Bone marrow (tissue), 2 donors: ENCODE results near the gene DYSF.

ENCODE experiments used
- DNase-seq, 2 donors: peaks; one replicate each; lab custom pipeline; 2025; lab: John Stamatoyannopoulos, UW

Gene DYSF

DNA sequence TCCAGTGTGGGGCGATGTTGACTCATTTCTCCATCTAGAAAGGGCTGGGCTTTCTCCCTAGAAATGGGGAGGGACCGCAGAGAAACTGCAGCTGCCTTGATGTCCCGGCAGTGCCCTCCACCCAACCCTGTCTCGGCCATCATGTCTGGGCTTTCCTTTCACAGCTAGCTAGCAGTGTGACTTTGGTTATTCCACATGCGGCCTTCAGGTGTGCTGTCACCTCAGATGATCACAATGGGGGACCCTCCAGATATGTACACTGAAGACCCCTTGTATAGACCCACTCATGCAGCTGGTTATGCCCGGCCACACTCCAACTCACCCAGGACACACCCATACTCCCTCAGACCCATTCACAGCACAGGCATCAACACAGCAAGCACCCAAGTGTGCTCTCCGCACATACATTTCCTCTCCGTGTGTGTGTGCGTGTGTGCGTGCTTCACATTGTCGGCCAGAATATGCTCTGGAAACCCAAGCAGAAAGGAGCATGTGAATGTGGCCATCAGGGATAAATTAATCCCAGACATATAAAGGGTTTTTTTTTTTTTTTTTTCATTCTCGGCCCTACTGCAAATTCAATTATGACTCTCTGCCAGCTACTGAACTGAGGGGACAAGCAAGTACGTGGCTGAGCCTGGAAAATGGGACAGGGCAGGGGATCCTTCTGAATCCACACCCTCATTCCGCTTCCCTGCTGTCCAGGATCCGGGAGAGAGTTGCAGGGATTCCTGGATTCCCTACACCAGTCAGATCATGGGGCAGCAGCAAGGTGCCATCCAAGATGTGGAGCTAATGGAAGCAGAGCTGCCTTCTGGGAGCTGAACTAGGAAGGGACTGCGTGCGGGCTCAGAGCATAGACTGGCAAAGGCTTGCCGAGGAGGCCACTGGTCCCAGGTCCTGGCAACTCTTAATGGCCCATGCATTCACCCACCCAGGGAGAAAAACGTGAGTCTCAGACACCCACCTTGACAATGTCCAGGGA is 240.2 kb downstream of the DYSF start:
- no peak for DNase-seq

DNA sequence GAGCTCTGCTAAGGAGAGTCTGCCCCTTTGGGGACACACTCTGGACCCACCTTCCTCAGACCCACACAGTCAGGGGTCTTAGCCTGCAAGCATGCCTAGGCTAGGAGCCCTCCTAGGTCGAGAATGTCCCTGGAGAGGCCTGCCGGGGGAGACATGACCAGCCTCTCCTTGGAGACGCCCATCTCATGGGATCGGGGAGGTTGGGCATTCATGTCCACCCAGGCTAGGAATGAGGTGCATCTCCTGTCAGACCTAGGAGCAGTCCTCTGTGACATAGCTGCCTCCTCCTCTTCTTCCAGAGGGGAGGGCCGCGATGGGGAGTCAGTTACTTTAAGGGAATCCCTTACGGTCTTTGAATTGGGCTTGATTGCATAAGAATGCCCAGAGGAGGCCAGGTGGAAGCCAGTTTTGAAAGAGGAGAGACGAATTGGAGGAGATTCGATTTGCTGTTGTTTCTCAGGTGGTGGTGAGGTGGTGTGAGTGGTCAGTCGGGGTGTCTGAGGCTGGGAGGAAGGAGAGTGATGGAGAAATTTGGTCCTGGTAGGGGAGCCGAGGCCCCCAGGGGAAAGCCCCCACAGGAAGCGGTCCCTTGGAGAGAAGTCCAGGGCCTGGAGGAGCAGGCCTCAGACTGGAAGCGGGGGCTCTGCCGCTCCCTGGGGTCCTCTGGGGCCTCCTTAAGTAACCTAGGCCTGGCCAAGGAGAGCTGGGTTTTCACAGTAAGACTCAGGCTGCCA is 241.3 kb downstream of the DYSF start:
- DNase-seq: no peak

DNA sequence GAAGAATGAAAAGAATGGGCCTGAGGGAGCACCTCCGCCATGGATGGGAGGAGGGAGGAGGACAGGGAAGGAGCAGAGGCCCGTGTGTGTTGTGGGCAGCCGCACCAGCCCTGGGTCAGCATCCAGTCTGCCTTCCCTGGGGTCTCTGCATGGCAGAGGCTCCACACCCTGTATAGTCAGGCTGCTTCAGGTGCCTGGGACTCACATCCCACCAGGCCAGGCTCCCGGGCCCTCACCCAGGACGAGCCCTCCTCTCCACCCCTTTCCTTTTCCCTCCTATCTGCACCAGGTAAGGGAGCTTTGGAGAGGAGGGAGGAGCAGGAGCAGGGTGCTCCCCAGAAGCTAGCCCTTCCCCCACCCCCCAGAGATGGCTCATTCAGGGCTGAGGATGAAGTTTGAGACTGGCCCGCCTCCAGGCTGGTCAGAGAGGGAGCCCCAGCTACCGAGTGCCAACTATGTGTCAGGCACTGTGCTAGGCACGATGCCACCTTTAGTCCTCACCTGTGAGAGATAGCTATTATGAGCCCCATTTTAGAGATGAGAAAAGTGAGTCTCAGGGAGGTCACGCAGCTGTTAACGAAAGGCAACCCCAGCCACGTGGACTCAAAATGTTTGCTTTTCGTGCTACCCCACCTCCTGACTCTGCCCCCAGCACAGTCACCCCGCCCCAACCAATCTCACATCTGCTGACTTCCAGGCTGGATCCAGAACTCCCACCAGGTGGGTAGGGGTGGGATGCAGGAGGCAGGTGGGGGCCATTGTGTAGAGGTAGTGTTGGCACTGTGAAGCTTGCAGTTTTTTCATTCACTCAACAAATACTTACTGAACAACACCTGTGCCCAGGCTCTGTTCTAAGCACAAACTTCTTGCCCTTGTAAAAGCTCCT is 242.1 kb downstream of the DYSF start:
- DNase-seq: no peak

DNA sequence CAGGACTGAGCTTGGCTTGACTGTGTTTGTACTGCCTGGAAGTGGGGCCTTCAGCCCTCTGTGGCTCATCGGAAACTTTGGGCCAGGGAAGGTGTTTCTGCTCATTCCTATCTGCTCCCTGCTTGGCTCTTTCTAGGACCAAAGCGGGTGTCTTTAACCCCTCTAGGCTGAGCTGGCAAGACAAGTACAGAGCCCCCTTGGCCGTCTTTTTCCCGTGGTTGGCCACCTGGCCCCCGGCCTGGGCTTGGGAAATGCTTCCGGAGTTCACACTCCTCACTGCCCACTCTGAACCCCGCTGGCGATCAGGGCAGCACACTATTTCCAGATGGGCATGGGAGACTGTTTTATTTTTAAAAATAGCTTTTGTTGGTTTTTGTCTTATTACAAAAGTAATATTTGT is 243.0 kb downstream of the DYSF start:
- no peak for DNase-seq

DNA sequence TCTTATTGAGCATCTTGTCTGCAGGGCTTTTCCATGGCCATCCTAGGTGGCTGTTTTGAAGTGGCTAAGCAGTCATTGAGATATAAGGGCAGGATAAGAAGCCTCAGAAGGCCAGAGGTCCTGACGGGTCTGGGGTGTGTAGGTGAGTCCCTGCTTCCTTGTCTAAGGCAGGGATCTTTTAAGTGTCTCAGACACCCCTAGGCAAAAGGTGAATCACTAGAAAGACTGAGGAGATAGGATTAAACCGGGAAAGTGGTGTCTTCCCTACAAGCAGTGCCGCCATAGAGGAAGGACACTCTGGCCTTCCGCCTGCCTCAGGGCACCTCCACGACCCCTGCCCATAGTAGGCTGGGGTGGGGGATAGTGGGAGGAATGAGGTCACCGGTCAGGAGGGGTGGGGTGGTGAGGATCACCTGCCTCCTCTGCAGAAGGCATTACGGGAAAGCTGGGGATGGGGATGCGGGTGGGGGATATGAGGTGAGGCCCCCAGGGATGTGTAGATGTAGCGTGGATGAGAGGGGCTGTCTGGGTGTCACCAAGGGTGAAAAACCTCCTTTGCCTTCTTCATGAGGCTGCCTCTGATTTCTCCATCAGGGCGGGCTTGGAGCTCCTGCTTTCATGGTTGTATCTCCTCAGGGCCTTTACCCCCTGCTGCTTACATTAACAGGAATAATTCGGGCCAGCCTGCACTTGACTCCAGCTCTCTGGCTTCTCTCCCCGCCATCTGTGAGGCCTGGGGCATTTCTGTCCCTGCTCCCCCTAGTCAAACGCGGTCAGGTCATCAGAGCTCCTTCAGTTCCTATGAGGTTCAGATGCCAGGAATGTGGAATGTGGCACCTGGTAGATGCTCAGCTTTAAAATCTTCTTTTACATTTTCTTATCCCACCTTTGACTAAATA is 244.0 kb downstream of the DYSF start:
- no peak for DNase-seq

DNA sequence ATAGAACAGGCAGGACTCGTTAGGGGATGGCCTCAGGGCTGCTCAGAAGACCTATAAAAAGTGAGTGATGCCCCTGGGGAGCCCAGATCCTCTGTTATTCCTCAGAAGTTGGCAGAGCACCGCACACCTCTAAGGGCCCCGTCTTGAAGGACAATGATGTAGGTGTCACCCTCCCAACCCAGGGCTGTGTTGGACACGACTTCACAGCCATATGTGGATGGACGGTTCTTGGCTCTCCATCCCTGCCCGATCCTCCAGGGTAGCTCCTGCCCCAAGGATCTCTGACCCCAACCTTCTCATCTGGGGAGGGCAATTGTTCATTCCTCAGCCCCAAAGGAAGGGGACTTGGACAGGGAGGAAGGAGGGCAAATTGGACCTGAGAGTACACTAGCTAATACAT is 246.1 kb downstream of the DYSF start:
- no peak for DNase-seq

DNA sequence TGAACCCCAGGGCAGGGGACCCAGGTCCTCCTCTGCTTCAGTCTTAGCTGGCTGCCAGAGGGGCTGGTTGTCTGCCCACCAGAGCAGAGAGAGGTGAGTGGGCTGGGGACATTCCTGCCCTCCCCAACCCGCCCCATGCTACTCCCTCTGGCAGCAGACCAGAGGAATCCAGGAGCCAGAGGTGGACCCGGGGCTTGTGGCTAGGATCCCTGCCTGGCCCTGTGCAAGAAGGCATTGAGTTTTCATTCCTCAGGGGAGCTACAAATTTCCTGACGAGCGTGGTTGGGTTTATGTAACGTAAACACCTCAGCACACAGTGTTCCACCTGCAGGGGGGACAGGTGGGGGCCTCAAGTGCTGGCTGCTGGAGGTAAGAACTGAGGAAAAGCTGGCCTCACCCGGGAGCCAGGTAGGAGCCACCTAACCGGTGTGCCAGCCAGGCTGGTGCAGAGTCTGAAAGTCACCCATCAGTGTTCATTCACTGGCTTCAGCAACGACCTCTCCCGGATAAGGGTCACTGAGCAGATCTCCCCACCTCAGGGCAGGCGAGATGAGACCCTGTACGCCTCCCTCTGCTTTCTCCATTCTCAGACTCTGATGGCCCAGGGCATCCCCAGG is 246.8 kb downstream of the DYSF start:
- no peak for DNase-seq

DNA sequence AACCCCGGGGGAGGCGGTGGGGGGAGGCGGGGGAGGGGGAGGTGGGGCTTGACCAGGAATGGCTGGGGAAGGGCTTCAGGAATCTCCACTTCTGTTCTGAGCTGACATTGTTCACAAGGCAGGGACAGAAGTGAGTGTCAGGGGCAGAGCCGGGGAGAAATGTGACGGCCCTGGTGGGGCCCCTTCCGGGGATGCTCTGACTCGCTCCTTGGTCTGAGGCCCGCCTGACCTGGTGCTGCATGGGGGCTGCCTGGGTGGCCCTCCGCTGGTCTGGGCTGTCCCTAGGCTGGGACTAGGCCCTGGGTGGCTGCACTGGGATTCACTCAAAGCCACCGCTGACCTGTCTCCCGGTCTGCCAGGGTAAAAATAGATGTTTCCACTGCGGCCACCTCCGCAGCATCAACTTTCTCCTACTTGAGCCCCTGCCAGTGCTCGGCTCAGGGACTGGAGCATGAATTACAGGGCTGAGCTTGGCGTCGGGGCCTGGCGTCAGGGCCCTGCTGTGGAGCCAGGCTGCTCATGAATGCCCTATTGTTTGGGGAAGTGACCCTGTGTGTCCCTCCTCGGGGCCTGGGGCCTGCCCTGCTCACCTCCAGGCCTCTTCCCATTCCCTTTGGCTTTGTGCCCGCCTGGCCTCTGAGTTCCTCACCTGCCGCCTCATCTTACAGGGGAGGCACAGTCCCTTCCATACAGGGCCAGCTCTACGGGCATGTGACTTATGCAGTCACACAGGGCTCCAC is 247.5 kb downstream of the DYSF start:
- no peak for DNase-seq

DNA sequence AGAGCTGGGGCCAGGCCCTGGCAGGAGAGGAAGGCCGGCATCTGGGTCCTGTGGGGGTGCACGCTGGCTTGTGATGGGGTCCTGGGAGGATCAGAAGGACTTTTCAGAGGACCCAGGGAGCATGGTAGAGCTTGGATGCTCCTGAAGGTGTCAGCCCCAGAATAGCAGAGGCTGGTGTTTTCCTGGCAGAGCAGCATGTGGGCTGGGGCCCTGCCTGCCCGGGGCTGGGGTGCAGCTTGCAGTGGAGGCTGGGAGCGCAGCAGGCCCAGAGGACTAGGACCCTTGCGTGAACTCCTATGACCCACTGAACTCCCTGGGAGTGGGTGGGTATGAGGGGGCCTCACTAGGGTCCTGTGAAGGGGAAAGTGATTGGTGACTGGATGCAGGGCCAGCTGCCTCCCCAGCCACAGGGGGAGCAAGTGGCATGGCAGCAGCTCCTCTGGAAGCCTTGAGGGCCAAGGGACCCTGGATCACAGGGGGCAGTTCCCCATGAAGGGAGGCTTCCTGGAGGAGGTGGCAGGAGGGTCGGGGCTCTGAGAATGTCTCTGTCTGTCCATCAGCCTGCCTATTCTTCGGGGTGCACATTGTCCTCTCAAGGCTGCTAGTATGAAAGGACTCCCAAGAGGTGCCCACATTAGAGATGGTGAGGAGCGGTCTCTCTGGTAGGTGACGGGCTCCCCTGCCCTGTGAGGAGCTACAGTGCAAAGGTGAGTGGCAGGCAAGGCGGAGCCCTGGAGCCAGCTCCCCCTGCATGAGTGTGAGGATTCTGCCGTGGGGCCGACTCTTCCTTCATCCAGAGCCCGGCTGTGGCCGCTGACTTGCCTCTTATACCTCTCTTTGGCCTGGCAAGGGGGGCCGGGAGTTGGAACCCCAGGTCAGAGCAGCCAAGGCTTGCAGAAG is 249.0 kb downstream of the DYSF start:
- no peak for DNase-seq

DNA sequence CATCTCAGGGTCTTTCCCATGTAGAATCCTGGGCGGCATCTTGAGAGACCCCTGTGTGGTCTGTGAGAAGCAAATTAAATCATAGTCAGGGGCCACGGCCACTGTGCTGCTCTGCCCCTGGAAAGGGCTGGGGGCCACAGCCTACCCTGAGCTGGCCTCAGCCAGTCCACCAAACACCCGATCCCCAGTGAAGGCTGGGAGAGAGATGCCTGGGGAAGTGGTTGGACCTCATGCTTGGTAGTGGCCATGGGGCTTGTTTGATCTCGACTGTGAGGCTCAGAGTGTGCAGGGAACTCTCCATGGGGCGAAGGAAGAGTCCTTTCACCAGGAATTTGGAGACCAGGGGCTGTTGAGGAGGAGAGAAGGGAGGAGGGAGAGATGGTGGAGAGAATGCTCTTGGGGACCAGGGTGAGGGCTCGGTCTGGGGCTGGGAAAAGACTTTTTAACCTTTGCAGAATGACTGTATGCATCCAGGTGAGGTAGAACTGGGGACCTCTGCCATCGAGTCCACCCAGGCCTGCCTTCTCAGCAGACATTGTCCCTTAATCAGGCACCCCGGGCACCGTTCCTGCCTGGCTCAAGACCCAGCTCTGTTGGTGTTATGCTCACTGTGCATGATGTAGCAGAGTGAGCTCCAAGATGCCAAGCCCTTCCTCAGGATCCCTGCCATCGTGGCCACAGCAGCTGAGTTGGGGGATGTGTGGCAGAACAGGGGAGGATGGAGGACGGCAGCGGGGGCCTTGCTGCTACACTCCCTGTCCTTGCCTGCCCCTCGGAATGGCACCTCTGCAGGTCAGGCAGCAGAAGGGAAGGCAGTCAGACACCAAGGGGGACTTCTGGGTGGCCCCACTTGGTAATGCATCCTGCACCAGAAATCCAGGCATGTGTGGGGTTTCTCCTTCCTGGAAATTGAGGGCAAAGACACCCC is 249.9 kb downstream of the DYSF start:
- no peak for DNase-seq

DNA sequence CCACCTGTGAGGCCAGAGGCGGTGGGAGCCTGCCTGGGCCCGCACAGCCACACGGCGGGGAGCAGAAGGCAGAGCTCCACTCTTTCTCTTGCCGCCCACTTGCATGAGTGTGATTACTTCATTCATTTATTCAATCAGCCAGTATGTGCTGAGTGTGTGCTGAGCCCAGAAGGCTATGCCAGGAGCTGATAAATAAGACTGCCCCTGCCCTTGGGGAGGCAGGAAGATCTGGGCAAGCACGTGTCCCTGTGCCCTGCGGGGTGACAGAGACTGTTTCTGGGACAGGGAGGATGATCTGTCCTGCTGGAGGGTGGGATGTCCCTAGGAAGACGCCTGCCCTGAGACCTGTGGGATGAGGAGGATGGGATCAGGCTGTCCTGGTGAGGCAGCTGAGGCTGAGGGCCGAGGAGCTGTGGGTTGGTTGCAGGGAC is 250.8 kb downstream of the DYSF start:
- DNase-seq: no peak

DNA sequence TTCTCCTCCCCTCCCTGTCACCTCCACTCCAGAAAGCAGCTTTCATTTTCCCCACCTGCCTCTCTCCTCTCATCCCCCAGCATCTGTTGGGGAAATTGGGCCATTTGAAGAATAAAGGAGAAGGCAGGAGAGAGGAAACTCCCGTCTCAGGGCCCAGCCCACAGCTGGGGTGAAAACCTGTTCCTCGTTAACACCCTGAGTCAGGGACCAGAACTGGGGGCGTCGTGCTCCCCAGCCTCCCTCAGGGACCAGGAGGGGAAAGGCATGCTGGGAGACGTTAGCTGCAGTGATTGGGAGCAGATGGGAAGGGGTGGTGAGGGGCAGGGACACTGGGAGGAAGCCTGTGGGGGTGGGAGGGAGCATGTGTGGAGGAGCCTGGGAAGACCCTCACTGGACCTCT is 251.3 kb downstream of the DYSF start:
- no peak for DNase-seq

DNA sequence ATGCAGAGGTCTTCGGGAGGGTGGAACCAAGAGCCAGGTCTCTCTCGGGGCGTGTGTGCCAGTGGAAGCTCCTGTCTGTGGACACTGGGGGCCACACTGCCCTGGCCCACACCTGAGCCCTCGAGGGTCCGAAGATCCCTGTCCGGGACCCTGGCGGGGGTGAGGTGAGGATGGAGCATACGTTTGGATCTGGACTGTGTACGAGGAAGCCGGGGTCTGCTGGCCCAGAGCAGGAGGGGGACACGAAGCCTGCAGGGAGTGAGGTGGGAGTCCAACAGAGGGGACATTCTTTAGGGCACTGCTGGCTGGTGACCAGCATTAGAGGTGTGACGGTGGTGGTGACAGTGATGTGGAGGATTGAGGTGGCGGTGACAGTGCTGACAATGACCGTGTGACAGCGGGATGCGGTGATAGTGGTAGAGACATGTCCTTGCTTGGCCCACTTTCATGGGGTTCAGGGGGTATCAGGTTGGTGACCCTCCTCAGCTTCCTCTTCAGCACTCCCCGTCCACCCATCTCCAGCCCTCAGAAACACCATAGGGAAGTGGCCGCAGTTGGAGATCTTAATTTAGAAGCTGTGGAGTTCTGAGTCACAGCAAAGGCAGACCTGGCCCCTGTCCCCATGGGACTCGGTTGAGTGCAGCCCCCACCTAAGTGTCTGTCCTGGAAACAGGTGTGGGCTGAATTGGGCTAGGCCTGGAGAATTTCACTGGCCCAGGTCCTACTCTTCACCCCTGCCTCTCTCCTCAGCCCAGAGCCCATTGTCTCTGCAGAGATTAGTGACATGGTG is 252.0 kb downstream of the DYSF start:
- no peak for DNase-seq

DNA sequence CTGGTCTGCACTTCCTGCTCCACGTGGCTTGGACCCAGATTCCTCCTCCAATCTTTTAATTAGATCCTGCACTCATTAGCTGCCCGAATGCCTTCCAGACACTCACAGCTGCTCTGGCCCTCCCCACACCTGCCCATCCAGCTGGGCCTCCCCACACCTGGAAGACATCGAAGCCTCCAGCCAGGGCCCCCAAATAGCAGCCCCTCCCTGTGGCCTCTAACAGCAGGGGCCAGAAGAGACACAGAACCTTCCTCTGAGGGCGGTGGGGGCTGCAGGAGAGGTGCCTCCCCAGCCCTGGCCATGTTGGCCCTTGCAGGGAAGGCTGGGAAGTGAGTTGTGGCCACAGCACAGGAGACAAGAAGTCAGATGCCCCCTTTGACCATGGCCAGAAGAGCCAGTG is 252.8 kb downstream of the DYSF start:
- no peak for DNase-seq

DNA sequence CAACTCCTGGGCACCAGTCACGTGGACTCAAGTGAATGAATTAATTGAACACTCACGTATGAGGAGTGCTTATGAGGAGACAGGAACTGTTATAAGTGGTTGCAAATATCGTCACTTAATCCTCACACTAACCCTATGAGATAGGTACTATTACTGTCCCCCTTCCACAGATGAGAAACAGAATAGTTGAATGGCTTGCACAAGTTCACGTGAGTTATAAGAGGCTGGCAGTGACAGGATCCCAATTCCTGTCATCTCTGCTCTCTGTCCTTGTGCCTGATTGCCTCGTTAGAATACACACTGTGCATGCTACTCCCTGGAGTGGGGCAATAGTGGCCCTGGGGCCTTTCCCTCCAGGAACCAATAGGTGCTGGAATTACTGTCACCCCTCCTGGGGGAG is 253.5 kb downstream of the DYSF start:
- DNase-seq: no peak

DNA sequence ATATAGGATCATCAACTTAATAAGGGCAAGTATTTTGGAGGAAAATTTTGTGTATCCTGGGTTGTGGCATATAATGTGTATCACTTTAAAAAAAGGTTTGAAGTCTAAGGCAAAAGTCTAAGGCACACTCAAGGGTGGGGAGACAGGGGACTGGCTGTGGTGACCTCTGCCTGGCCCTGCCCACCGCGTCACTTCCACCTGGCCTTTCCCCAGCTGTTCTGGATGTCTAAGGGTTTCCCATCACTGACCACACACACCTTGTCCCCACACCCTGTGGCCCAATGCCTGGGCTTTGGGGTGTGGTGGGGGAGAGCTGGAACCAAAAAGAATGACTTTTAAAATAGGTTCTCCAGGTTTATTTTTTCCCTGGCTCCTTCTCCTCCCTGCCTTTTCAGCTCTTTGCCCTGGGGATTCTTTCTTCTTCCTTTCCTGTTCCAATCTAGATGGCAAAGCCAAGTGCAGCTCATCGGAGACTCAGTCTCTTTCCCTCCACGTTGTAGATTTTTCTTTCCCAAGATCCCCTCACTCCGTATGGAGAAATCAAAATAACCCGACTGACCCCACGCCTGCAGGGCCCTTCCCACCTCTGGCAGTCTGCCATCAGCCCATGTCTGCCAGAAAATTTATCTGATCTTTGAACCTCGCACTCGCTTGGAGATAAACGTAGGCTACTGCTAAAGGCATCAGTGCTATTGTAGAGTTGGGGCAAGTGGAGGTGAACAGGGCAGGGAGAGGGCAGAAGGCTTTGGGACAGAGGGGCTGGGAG is 257.2 kb downstream of the DYSF start:
- no peak for DNase-seq
